HepG2 (cell line): ENCODE results near the gene C4B. TPM values are rescaled to one million over a fixed set of nuclear protein-coding genes. Genes with fewer than 3 reads are reported as not detected.

Experiments used
- ATAC-seq: fragments of 200-7000 bp; cut with Tn5 transposase; 3 replicates; pipeline ENCODE4 v1.9.1; 2020; ENCODE audit warnings: mild to moderate bottlenecking, moderate library complexity
- BruUV-seq: library from RNA; stranded (reverse); fragments of 400-500 nt; replicated peaks from 2 replicates; lab custom pipeline; 2021; lab: Mats Ljungman, UMichigan
- CTCF ChIA-PET: fragments of 300-600 bp; formaldehyde crosslinking; extraction: SDS; loops from one replicate; lab custom pipeline; 2021; ENCODE audit warnings: low total read pairs, inconsistent platforms, low intra/inter-chr PET ratio; lab: Yijun Ruan, JAX
- POLR2A ChIA-PET: fragments of 350-600 bp; sonication (Branson Sonifier 250); formaldehyde crosslinking; loops from one replicate; lab custom pipeline; 2020; ENCODE audit warnings: antibody characterized with exemption, inconsistent platforms; lab: Yijun Ruan, JAX
- DNase-seq: peaks from one replicate; pipeline ENCODE4 v3.0.0-alpha.2; 2015; ENCODE audit warnings: low spot score
- FAIRE-seq: peaks from 3 replicates; lab custom pipeline; 2011; peaks lifted over from hg19 to GRCh38; lab: Jason Lieb, UNC
- H2AFZ ChIP-seq: one replicate; pipeline ENCODE4 v1.6.1; 2011; ENCODE audit warnings: low read length, inconsistent platforms
- H3K27ac ChIP-seq: fragments of 300-600 bp; 3 replicates; pipeline ENCODE4 v1.8.0; 2011; ENCODE audit warnings: mixed run types, mild to moderate bottlenecking, mixed read lengths, low read length, inconsistent platforms; ENCODE audit not compliant: insufficient read depth; ENCODE audit errors: extremely low read length
- H3K27me3 ChIP-seq, 2 experiments: fragments of 200-600 bp in 1 of 2; 2 replicates in 1 of 2; 3 replicates in 1 of 2; pipeline versions ENCODE4 v1.6.0 to v1.8.0; 2011; ENCODE audit warnings: low read length in 2 of 2, mild to moderate bottlenecking in 2 of 2, moderate library complexity in 2 of 2, inconsistent platforms in 1 of 2; ENCODE audit not compliant: insufficient read depth in 2 of 2, control insufficient read depth in 1 of 2
- H3K36me3 ChIP-seq, 2 experiments: fragments of 200-600 bp in 1 of 2; replicated peaks in 1 of 2; 2 replicates in 1 of 2; 3 replicates in 1 of 2; pipeline versions ENCODE4 v1.5.1 to v1.8.0; 2011; ENCODE audit warnings: low read length in 2 of 2, inconsistent platforms in 1 of 2; ENCODE audit not compliant: insufficient read depth in 2 of 2, control insufficient read depth in 1 of 2
- H3K4me1 ChIP-seq: 2 replicates; pipeline ENCODE4 v1.5.1; 2012; ENCODE audit warnings: low read length, inconsistent platforms; ENCODE audit not compliant: insufficient read depth
- H3K4me2 ChIP-seq: 2 replicates; pipeline ENCODE4 v1.6.0; 2011; ENCODE audit warnings: low read depth, low read length, inconsistent platforms
- H3K4me3 ChIP-seq, 3 experiments: fragments of 200-600 bp in 1 of 3; sonication (generic), shearing (Covaris generic) in 1 of 3; replicated peaks in 1 of 3; 2 replicates each; pipeline ENCODE4 v1.5.1; 2011 to 2016; ENCODE audit warnings: low read length in 3 of 3, inconsistent platforms in 2 of 3, low read depth in 2 of 3, mild to moderate bottlenecking in 2 of 3, control low read depth in 1 of 3, mixed read lengths in 1 of 3; ENCODE audit not compliant: insufficient read depth in 1 of 3
- H3K79me2 ChIP-seq: one replicate; pipeline ENCODE4 v1.6.1; 2011; ENCODE audit warnings: low read length, inconsistent platforms; ENCODE audit not compliant: insufficient read depth
- H3K9ac ChIP-seq: 2 replicates; pipeline ENCODE4 v1.6.0; 2011; ENCODE audit warnings: mild to moderate bottlenecking, low read depth, low read length, inconsistent platforms; ENCODE audit not compliant: insufficient read depth
- H3K9me3 ChIP-seq: 2 replicates; pipeline ENCODE4 v1.5.1; 2012; ENCODE audit warnings: mild to moderate bottlenecking, low read length
- H4K20me1 ChIP-seq: 2 replicates; pipeline ENCODE4 v1.6.0; 2011; ENCODE audit warnings: inconsistent platforms, mild to moderate bottlenecking, low read length, moderate library complexity; ENCODE audit not compliant: insufficient read depth
- POLR2AphosphoS5 ChIP-seq: IDR thresholded peaks from 2 replicates; pipeline ENCODE4 v1.6.1; 2012; ENCODE audit warnings: low read depth, low read length
- RBFOX2 ChIP-seq: fragments of 200-400 bp; formaldehyde crosslinking; IDR thresholded peaks from 2 replicates; pipeline ENCODE4 v1.6.1; 2017; ENCODE audit warnings: low read depth, mild to moderate bottlenecking, low read length
- TEAD2 ChIP-seq: sonication (generic); formaldehyde crosslinking; IDR thresholded peaks from 2 replicates; pipeline ENCODE4 v1.9.0; 2021; ENCODE audit warnings: missing genetic modification reagents
- WGBS: methylation state at CpG from one replicate; pipeline ENCODE4 v1.1.6; 2017; ENCODE audit warnings: low lambda C conversion rate; 5-methylcytosine and 5-hydroxymethylcytosine counted together
- in situ Hi-C: cut with HindIII; loops from 2 replicates; pipeline ENCODE4 v1.10.0; 2017; ENCODE audit warnings: low pct_unique_long_range_greater_than_20kb; ENCODE audit not compliant: extremely low pct_ligation_motif_present
- intact Hi-C: fragments of 100-400 bp; cut with micrococcal nuclease; formaldehyde crosslinking; loops from one replicate; pipeline ENCODE4 v1.10.0; 2022; ENCODE audit not compliant: unreplicated experiment
- polyA plus RNA-seq, 8 experiments: library from polyadenylated mRNA; depleted of rRNA in 3 of 8; stranded (reverse) in 7 of 8; unstranded in 1 of 8; fragments of >200 nt; fragmentation: Illumina TruSeq in 4 of 8; extraction: Trizol in 4 of 8; gene quantifications; 2 replicates each; pipeline versions ENCODE4 v1.2.1 to v1.2.3, GENCODE V29; 2011 to 2016; ENCODE audit warnings: low read depth in 4 of 8, missing spikeins in 1 of 8, mixed read lengths in 1 of 8; ENCODE audit not compliant: insufficient read depth in 1 of 8
- total RNA-seq, 5 experiments: library from RNA; depleted of rRNA; stranded (reverse); fragments of >200 nt; fragmentation: Illumina TruSeq; extraction: Trizol; gene quantifications; 2 replicates each; pipeline ENCODE4 v1.2.3, GENCODE V29; 2016; ENCODE audit warnings: low read depth in 1 of 5
- TF ChIP-seq, protein P1 (sequence below): sonication (generic); formaldehyde crosslinking; IDR thresholded peaks from 2 replicates; pipeline ENCODE4 v1.8.1; 2023; ENCODE audit warnings: mild to moderate bottlenecking, missing genetic modification reagents

C4B gene
- total and polyA plus RNA-seq, 2 of the 13 experiments (the other 11 are each of a cell fraction or from before 2014, with no cell fraction given) = 167 to 538 TPM

DNA sequence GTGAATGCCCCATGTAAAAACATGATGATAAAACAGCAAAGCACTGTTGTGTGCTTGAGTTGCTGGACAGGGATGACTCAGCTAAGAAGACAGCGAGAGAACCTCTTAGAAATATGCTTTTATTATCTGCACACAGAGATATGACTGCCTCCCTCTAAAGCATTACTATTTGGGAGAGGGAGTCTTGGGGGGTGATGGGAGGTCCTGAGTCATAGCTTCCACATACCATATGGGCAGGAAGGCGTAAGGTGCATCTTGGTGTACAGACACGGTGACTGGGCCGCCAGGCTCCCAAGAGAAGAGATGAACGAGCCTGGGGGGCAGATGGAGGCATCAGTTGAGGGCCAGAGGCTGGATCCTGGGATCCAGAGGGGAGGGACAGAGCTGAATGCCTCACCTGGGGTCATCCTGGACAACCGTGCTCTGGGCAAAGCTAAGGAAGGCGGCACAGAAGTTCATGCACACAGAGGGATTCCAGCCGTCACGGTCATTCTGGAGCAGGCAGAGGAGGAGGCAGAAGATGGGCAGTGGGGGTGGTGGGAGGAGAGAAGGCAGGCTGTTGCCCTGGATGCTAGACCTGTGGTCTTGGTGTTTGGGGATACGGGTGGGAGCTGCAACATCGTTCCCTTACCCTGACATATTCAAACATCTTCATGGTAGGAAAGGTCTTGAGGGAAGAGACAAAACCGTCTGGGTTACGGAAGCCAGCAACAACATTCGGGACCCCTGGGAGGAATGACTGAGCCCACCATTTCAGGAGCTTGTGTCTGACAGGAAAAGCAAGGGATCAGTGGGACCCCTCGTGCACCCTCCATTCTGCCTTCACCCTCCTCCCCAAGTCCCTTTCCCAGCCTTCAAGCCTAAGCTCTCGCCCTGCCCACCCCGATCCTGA is 44.6 kb upstream of the C4B start:
- 0 out of 2 replicates have a peak overlapping the region, but pooled peaks have one; percentile 6 for H3K9ac ChIP-seq
- 95% methylated on average over 17 of the region's 17 CpGs for WGBS
- no peak for FAIRE-seq

More for the DNA sequence above, 44.6 kb upstream of the C4B start:
- peaks cover 21% of the 10 kb centered on the region for H3K79me2 ChIP-seq
- no peak overlapping the region for H2AFZ ChIP-seq
- peak overlapping the region; percentile 86 for H3K27ac ChIP-seq
- in situ Hi-C loops = no loop called here
- no peak for DNase-seq
- 0 out of 2 replicates have a peak overlapping the region, but pooled peaks have one; percentile 99 for H3K4me2 ChIP-seq
- intact Hi-C loops = no loop called here
- POLR2A ChIA-PET = interaction anchor here (0.7 to 6.1 kb wide), 5 partner anchors 9 to 158 kb away, joined by 4 to 142 read pairs (median 31); partner anchors contain the start of genes ATF6B, CFB, NELFE and SKIC2
- no peak overlapping the region for H3K4me3 ChIP-seq
- peaks cover 32% of the 10 kb centered on the region for H3K4me1 ChIP-seq
- no peaks in the 10 kb centered on the region for H3K9me3 ChIP-seq
- H3K27me3 ChIP-seq = no peaks in the 10 kb centered on the region; a peak in 1 of 5 replicates
- H4K20me1 ChIP-seq = no peaks in the 10 kb centered on the region
- TF ChIP-seq POLR2AphosphoS5 (0 out of 2 replicates have a peak, but pooled peaks have one; percentile 18), RBFOX2 (peak; percentile 50; the same call in 1 of the 2 replicates), TEAD2 (CRISPR knock-in tag) (no peak)
- TF ChIP-seq, protein P1, sequence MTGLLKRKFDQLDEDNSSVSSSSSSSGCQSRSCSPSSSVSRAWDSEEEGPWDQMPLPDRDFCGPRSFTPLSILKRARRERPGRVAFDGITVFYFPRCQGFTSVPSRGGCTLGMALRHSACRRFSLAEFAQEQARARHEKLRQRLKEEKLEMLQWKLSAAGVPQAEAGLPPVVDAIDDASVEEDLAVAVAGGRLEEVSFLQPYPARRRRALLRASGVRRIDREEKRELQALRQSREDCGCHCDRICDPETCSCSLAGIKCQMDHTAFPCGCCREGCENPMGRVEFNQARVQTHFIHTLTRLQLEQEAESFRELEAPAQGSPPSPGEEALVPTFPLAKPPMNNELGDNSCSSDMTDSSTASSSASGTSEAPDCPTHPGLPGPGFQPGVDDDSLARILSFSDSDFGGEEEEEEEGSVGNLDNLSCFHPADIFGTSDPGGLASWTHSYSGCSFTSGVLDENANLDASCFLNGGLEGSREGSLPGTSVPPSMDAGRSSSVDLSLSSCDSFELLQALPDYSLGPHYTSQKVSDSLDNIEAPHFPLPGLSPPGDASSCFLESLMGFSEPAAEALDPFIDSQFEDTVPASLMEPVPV (CRISPR knock-in tag) = no peak
- ATAC-seq = no peak
- CTCF ChIA-PET = no interaction called here
- H3K36me3 ChIP-seq = peaks cover 35 to 55% of the 10 kb centered on the region in 2 experiments
- BruUV-seq = no TSS peak
